A673 (cell line): Measurements from ENCODE around the gene GALNT12. TPM values are rescaled to one million over a fixed set of nuclear protein-coding genes. Genes with fewer than 3 reads are reported as not detected.

Experiments
- BruUV-seq: library from RNA; stranded (reverse); fragments of 400-500 nt; replicated peaks from 2 replicates; lab custom pipeline; 2021; lab: Mats Ljungman, UMichigan
- CTCF ChIA-PET: fragments of 300-600 bp; sonication (Branson Sonifier 250); formaldehyde crosslinking; loops from one replicate; lab custom pipeline; 2022; ENCODE audit warnings: antibody characterized with exemption; lab: Charles Lee
- POLR2A ChIA-PET: fragments of 300-600 bp; sonication (Branson Sonifier 250); formaldehyde crosslinking; loops from one replicate; lab custom pipeline; 2022; ENCODE audit warnings: antibody characterized with exemption; ENCODE audit not compliant: low non-redundant PET; lab: Charles Lee
- DNase-seq: peaks from one replicate; pipeline ENCODE4 v3.0.0-alpha.2; 2015; ENCODE audit warnings: low spot score
- H3K27ac ChIP-seq: fragments of 200-600 bp; sonication (generic); 2 replicates; pipeline ENCODE4 v1.5.1; 2016; ENCODE audit warnings: mixed run types, low read depth, mild to moderate bottlenecking, mixed read lengths, antibody characterized with exemption, low read length; ENCODE audit not compliant: poor library complexity, severe bottlenecking
- H3K27me3 ChIP-seq: fragments of 200-600 bp; sonication (generic); replicated peaks from 2 replicates; pipeline ENCODE4 v1.6.1; 2017; ENCODE audit warnings: mixed run types, low read depth, mild to moderate bottlenecking, mixed read lengths, antibody characterized with exemption, low read length; ENCODE audit not compliant: insufficient read depth, poor library complexity
- H3K36me3 ChIP-seq: fragments of 200-600 bp; sonication (generic); 2 replicates; pipeline ENCODE4 v1.6.1; 2016; ENCODE audit warnings: mixed run types, mild to moderate bottlenecking, mixed read lengths, antibody characterized with exemption, low read length; ENCODE audit not compliant: insufficient read depth, poor library complexity, severe bottlenecking
- H3K4me1 ChIP-seq: fragments of 200-600 bp; sonication (generic); 2 replicates; pipeline ENCODE4 v1.6.1; 2017; ENCODE audit warnings: mixed run types, mild to moderate bottlenecking, mixed read lengths, antibody characterized with exemption, low read length; ENCODE audit not compliant: insufficient read depth, poor library complexity, severe bottlenecking
- H3K4me3 ChIP-seq: fragments of 200-600 bp; sonication (generic); 2 replicates; pipeline ENCODE4 v1.5.1; 2016; ENCODE audit warnings: low read depth, mixed run types, mild to moderate bottlenecking, mixed read lengths, low read length; ENCODE audit not compliant: poor library complexity, severe bottlenecking
- H3K9me3 ChIP-seq: fragments of 200-600 bp; sonication (generic); 2 replicates; pipeline ENCODE4 v1.6.1; 2016; ENCODE audit warnings: mixed run types, low read depth, mild to moderate bottlenecking, mixed read lengths, antibody characterized with exemption, low read length; ENCODE audit not compliant: poor library complexity, severe bottlenecking
- EZH2 ChIP-seq: fragments of 200-600 bp; sonication (generic); IDR thresholded peaks from 2 replicates; pipeline ENCODE4 v1.6.1; 2017; ENCODE audit warnings: borderline replicate concordance, low read depth, mild to moderate bottlenecking, mixed read lengths, antibody characterized with exemption, low read length; ENCODE audit not compliant: poor library complexity, severe bottlenecking
- intact Hi-C: fragments of 100-400 bp; cut with micrococcal nuclease; formaldehyde crosslinking; loops from one replicate; pipeline ENCODE4 v1.10.0; 2022; ENCODE audit not compliant: unreplicated experiment
- total RNA-seq: library from RNA; stranded (reverse); gene quantifications from 2 replicates; pipeline ENCODE4 v1.2.3, GENCODE V29; 2021
- TF ChIP-seq, protein P1 (sequence below): fragments of 300-800, 200-600 bp; sonication (generic); conservative IDR thresholded peaks from 2 replicates; pipeline ENCODE4 v1.5.1; 2017; ENCODE audit warnings: low read depth, mild to moderate bottlenecking, antibody characterized with exemption, low read length, moderate library complexity, mixed read lengths

The GALNT12 gene
- total RNA-seq, 1 experiment from 2014 or later: 0.54 TPM

DNA sequence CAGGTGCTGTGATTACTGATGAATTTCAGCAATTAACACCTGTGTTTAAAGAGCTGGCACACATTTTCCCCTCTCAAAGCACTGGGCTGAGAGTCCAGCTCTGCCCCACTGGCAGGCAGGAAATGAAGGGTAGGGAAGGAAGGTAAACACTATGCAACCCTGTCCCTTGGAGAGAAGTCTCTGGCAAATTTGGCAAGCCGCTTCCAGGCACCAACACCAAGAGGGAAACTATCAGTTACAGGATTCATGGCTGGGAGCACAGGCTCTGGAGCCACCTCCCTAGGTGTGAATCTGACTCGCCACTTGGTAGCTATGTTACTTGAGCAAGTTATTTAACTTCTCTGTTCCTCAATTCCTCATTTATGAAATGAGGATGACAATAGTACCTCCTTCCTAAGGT, 14.4 kb upstream of the GALNT12 start:
- Histone ChIP-seq H3K9me3 (no peaks in the 10 kb centered on the region), H3K4me3 (no peak overlapping the region), H3K4me1 (no peaks in the 10 kb centered on the region), H3K27ac (no peak overlapping the region), H3K27me3 (no peaks in the 10 kb centered on the region), H3K36me3 (peaks cover 4% of the 10 kb centered on the region)
- POLR2A ChIA-PET: no interaction called here
- BruUV-seq: no TSS peak
- DNase-seq: no peak
- CTCF ChIA-PET: no interaction called here
- TF ChIP-seq, protein P1, sequence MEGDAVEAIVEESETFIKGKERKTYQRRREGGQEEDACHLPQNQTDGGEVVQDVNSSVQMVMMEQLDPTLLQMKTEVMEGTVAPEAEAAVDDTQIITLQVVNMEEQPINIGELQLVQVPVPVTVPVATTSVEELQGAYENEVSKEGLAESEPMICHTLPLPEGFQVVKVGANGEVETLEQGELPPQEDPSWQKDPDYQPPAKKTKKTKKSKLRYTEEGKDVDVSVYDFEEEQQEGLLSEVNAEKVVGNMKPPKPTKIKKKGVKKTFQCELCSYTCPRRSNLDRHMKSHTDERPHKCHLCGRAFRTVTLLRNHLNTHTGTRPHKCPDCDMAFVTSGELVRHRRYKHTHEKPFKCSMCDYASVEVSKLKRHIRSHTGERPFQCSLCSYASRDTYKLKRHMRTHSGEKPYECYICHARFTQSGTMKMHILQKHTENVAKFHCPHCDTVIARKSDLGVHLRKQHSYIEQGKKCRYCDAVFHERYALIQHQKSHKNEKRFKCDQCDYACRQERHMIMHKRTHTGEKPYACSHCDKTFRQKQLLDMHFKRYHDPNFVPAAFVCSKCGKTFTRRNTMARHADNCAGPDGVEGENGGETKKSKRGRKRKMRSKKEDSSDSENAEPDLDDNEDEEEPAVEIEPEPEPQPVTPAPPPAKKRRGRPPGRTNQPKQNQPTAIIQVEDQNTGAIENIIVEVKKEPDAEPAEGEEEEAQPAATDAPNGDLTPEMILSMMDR: no peak
- no peak for TF ChIP-seq EZH2
- intact Hi-C loops: loop anchor here (5.0 kb wide), 1 partner anchor 476 kb away; no protein-coding TSS in a partner anchor

GRCh38 chr9:98794802-98795201, 12.7 kb upstream of the GALNT12 start:
- CTCF ChIA-PET: no interaction called here
- POLR2A ChIA-PET: no interaction called here
- BruUV-seq: no TSS peak

GRCh38 chr9:98795295-98795955, 12.0 kb upstream of the GALNT12 start:
- TSS peak; percentile 43 for BruUV-seq
- Histone ChIP-seq H3K4me3 (peak overlapping the region; percentile 53), H3K4me1 (no peaks in the 10 kb centered on the region), H3K36me3 (no peaks in the 10 kb centered on the region), H3K27ac (no peak overlapping the region), H3K9me3 (no peaks in the 10 kb centered on the region), H3K27me3 (no peaks in the 10 kb centered on the region)
- intact Hi-C loops: no loop called here
- no peak for DNase-seq
- TF ChIP-seq EZH2: no peak
- TF ChIP-seq, protein P1: no peak
- ChIA-PET CTCF (no interaction called here), POLR2A (no interaction called here)

More at GRCh38 chr9:98794802-98795201, 12.7 kb upstream of the GALNT12 start:
- no peak overlapping the region for H3K27ac ChIP-seq
- intact Hi-C loops: loop anchor here (5.0 kb wide), 1 partner anchor 478 kb away; no protein-coding TSS in a partner anchor
- H3K4me3 ChIP-seq: no peak overlapping the region
- DNase-seq: no peak
- no peaks in the 10 kb centered on the region for H3K27me3 ChIP-seq
- TF ChIP-seq, protein P1: no peak
- no peak for TF ChIP-seq EZH2
- no peaks in the 10 kb centered on the region for H3K9me3 ChIP-seq
- peaks cover 4% of the 10 kb centered on the region for H3K36me3 ChIP-seq
- no peaks in the 10 kb centered on the region for H3K4me1 ChIP-seq
